ENCODE results near the gene RTN4RL2.

DNA sequence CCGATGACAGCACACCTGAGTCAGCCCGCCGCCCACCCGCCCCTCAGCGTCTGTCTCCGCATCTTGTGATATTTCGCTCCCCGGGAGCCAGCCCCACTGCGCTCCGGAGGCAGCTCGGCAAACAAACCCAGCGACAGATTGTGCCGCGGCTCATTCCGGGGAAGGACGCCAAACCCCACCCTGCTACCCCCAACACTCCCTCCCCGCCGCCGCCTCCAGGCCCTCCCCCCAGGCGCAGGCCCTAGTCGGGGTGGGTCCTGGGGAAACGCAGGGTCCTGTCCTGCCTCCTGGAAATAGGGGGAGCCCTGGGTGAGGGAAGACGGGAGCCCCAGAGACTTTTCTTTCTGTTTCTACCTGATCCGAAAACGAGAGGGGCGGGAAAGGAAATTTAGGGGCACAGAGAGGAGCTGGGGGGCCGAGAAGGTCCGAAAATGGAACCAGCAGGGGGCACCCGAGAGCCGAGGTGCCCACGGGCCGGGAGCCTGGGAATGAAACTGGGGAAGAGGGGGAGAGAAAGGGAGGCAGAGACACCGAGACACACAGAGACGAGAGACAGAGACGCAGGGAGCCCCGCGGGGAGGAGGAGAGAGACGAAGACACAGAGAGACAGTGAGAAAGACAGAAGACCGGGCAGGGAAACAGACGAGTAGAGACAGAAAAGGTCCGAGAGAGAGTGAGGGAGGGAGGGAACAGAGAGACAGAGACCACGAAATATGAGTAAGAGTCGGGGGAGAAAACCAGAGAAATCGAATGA is 1.7 kb upstream of the RTN4RL2 start:
- TF ChIP-seq, protein P1, sequence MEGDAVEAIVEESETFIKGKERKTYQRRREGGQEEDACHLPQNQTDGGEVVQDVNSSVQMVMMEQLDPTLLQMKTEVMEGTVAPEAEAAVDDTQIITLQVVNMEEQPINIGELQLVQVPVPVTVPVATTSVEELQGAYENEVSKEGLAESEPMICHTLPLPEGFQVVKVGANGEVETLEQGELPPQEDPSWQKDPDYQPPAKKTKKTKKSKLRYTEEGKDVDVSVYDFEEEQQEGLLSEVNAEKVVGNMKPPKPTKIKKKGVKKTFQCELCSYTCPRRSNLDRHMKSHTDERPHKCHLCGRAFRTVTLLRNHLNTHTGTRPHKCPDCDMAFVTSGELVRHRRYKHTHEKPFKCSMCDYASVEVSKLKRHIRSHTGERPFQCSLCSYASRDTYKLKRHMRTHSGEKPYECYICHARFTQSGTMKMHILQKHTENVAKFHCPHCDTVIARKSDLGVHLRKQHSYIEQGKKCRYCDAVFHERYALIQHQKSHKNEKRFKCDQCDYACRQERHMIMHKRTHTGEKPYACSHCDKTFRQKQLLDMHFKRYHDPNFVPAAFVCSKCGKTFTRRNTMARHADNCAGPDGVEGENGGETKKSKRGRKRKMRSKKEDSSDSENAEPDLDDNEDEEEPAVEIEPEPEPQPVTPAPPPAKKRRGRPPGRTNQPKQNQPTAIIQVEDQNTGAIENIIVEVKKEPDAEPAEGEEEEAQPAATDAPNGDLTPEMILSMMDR (IDR thresholded peaks at IDR 0.05) = peak; percentile 98
- no peak for TF ChIP-seq ZFX (IDR thresholded peaks at IDR 0.05; ENCODE audit: borderline replicate concordance)

All from 22Rv1 (cell line).